ENCODE data around the gene ZBTB38.

The ZBTB38 gene

GRCh38 chr3:141346418-141346817 lies 21.9 kb upstream of the ZBTB38 start:
- in situ Hi-C loops (cut with MboI; ENCODE audit: low pct_unique_long_range_greater_than_20kb, low sequenced_read_pairs, unreplicated experiment) = no loop called here
- TF ChIP-seq CTCF (IDR thresholded peaks at IDR 0.05; ENCODE audit: extremely low read depth, insufficient read depth, missing control alignments) = no peak
- no peak for DNase-seq (ENCODE audit: low spot score)

- TF ChIP-seq CTCF (IDR thresholded peaks at IDR 0.05; ENCODE audit: extremely low read depth, insufficient read depth, missing control alignments) = no peak
- in situ Hi-C loops (cut with MboI; ENCODE audit: low pct_unique_long_range_greater_than_20kb, low sequenced_read_pairs, unreplicated experiment) = no loop called here
- no peak for DNase-seq (ENCODE audit: low spot score)
These were observed 21.5 kb upstream of the ZBTB38 start for GRCh38 chr3:141346839-141347238.

- no peak for DNase-seq (ENCODE audit: low spot score)
- in situ Hi-C loops (cut with MboI; ENCODE audit: low pct_unique_long_range_greater_than_20kb, low sequenced_read_pairs, unreplicated experiment) = no loop called here
- TF ChIP-seq CTCF (IDR thresholded peaks at IDR 0.05; ENCODE audit: extremely low read depth, insufficient read depth, missing control alignments) = no peak
These were observed 19.5 kb upstream of the ZBTB38 start for GRCh38 chr3:141348837-141349236.

- no peak for DNase-seq (ENCODE audit: low spot score)
- TF ChIP-seq CTCF (IDR thresholded peaks at IDR 0.05; ENCODE audit: extremely low read depth, insufficient read depth, missing control alignments) = no peak
- in situ Hi-C loops (cut with MboI; ENCODE audit: low pct_unique_long_range_greater_than_20kb, low sequenced_read_pairs, unreplicated experiment) = no loop called here
These were observed 18.6 kb upstream of the ZBTB38 start for GRCh38 chr3:141349711-141350110.

GRCh38 chr3:141350666-141351065 lies 17.6 kb upstream of the ZBTB38 start:
- no peak for TF ChIP-seq CTCF (IDR thresholded peaks at IDR 0.05; ENCODE audit: extremely low read depth, insufficient read depth, missing control alignments)
- DNase-seq (ENCODE audit: low spot score) = no peak

GRCh38 chr3:141352262-141352984 lies 15.9 kb upstream of the ZBTB38 start:
- no peak for TF ChIP-seq CTCF (IDR thresholded peaks at IDR 0.05; ENCODE audit: extremely low read depth, insufficient read depth, missing control alignments)
- in situ Hi-C loops (cut with MboI; ENCODE audit: low pct_unique_long_range_greater_than_20kb, low sequenced_read_pairs, unreplicated experiment) = no loop called here
- no peak for DNase-seq (ENCODE audit: low spot score)

More at GRCh38 chr3:141350666-141351065, 17.6 kb upstream of the ZBTB38 start:
- in situ Hi-C loops (cut with MboI; ENCODE audit: low pct_unique_long_range_greater_than_20kb, low sequenced_read_pairs, unreplicated experiment) = no loop called here
